Uterus (tissue), 2 donors: ENCODE measurements around the gene SKAP2.

Source experiments
- POLR2A ChIP-seq, 2 donors: fragments of 450-650 bp; IDR thresholded peaks; one replicate each; pipeline ENCODE4 v1.6.1; 2016; ENCODE audit warnings: antibody characterized with exemption in 2 of 2, mild to moderate bottlenecking in 1 of 2, moderate library complexity in 1 of 2
- TF ChIP-seq, protein P1 (sequence below), 4 experiments: fragments of 200-600 bp in 2 of 4; fragments of 450-650 bp in 2 of 4; sonication (generic) in 2 of 4; IDR thresholded peaks; one replicate each; pipeline ENCODE4 v1.5.1; 2016 to 2019; ENCODE audit warnings: antibody characterized with exemption in 4 of 4, mild to moderate bottlenecking in 2 of 4, moderate library complexity in 1 of 4

DNA sequence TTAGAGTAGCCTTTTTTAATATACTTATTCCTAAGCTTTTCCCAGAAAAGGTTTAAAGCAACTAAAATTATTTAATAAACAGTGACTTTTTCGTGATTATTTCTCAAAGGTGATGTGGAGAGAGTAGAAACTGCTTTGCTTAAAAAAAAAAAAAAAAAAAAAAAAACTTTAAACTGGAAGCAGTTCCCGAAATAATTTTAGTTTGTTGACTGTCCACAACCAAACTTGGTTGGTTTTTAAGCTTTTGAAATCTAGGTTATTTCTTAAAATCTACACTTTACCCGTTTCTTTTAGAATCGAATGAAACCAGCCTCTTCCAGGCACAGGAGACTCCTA, 7.3 kb downstream of the SKAP2 start:
- TF ChIP-seq, protein P1, sequence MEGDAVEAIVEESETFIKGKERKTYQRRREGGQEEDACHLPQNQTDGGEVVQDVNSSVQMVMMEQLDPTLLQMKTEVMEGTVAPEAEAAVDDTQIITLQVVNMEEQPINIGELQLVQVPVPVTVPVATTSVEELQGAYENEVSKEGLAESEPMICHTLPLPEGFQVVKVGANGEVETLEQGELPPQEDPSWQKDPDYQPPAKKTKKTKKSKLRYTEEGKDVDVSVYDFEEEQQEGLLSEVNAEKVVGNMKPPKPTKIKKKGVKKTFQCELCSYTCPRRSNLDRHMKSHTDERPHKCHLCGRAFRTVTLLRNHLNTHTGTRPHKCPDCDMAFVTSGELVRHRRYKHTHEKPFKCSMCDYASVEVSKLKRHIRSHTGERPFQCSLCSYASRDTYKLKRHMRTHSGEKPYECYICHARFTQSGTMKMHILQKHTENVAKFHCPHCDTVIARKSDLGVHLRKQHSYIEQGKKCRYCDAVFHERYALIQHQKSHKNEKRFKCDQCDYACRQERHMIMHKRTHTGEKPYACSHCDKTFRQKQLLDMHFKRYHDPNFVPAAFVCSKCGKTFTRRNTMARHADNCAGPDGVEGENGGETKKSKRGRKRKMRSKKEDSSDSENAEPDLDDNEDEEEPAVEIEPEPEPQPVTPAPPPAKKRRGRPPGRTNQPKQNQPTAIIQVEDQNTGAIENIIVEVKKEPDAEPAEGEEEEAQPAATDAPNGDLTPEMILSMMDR (IDR thresholded peaks at IDR 0.05), result no peak
- no peak for TF ChIP-seq POLR2A (IDR thresholded peaks at IDR 0.05)
